ENCODE measurements around the gene XRCC6.
"Not testable (repeated sequence)": the region's sequence is repeated elsewhere in the genome, so short reads cannot be mapped to it uniquely, and the experiment has no call there.

Gene XRCC6

GRCh38 chr22:41598891-41599635 lies 22.0 kb upstream of the XRCC6 start:
- DNase-seq: no peak

- no peak for DNase-seq
Observed at GRCh38 chr22:41600976-41601375, 20.1 kb upstream of the XRCC6 start.

GRCh38 chr22:41603873-41604332 lies 17.2 kb upstream of the XRCC6 start:
- DNase-seq: no peak

- no peak for DNase-seq
Observed at GRCh38 chr22:41608386-41608785, 12.7 kb upstream of the XRCC6 start.

- no peak for DNase-seq
Observed at GRCh38 chr22:41612603-41613306, 8.3 kb upstream of the XRCC6 start.

GRCh38 chr22:41613456-41613855 lies 7.6 kb upstream of the XRCC6 start:
- no peak for DNase-seq

- peak in 1 of 4 experiments; percentile 41 for DNase-seq
Observed at GRCh38 chr22:41619979-41620588, 1.0 kb upstream of the XRCC6 start.

- DNase-seq: peak in 1 of 4 experiments; percentile 45
Observed at GRCh38 chr22:41620589-41621098, 451 bp upstream of the XRCC6 start, which contains the start of gene DESI1. Gene DESI1, minus strand, starts transcription at chr22:41621043. Its CDS starts 204 bp downstream, at chr22:41620839.

- no peak for DNase-seq
Observed at GRCh38 chr22:41621911-41622179, 750 bp downstream of the XRCC6 start.

GRCh38 chr22:41625577-41625976 lies 4.5 kb downstream of the XRCC6 start:
- no peak for DNase-seq

- DNase-seq: not testable (repeated sequence)
Observed at GRCh38 chr22:41631115-41631514, 10.0 kb downstream of the XRCC6 start.

GRCh38 chr22:41631615-41632014 lies 10.5 kb downstream of the XRCC6 start:
- not testable (repeated sequence) for DNase-seq

- not testable (repeated sequence) for DNase-seq
Observed at GRCh38 chr22:41634610-41635009, 13.5 kb downstream of the XRCC6 start.

- DNase-seq: no peak
Observed at GRCh38 chr22:41636467-41636866, 15.4 kb downstream of the XRCC6 start.

- DNase-seq: not testable (repeated sequence)
Observed at GRCh38 chr22:41637623-41638022, 16.5 kb downstream of the XRCC6 start.

GRCh38 chr22:41638124-41638523 lies 17.0 kb downstream of the XRCC6 start:
- DNase-seq: no peak

GRCh38 chr22:41638748-41639147 lies 17.7 kb downstream of the XRCC6 start:
- DNase-seq: no peak

GRCh38 chr22:41641854-41642253 lies 20.8 kb downstream of the XRCC6 start:
- no peak for DNase-seq

GRCh38 chr22:41642331-41643110 lies 21.4 kb downstream of the XRCC6 start:
- DNase-seq: no peak

GRCh38 chr22:41647771-41648170 lies 26.7 kb downstream of the XRCC6 start:
- DNase-seq: no peak

GRCh38 chr22:41648432-41648831 lies 27.3 kb downstream of the XRCC6 start:
- no peak for DNase-seq

GRCh38 chr22:41650229-41650628 lies 29.1 kb downstream of the XRCC6 start:
- DNase-seq: no peak

GRCh38 chr22:41650821-41651220 lies 29.7 kb downstream of the XRCC6 start:
- no peak for DNase-seq
